ENCODE measurements around the gene YEATS2.

The YEATS2 gene

GRCh38 chr3:183818706-183819624 lies 121.4 kb downstream of the YEATS2 start:
- Histone ChIP-seq H3K79me2 (ENCODE audit: insufficient read depth, low read length) (no peaks in the 10 kb centered on the region), H2AFZ (ENCODE audit: low read length) (no peak overlapping the region), H3F3A (ENCODE audit: low read depth) (no peaks in the 10 kb centered on the region), H3K4me3 (ENCODE audit: low read length, poor library complexity, severe bottlenecking) (no peak overlapping the region), H3K9ac (ENCODE audit: low read depth, low read length, poor library complexity, severe bottlenecking) (no peak overlapping the region), H3K9me3 (ENCODE audit: insufficient read depth, low read depth, low read length) (no peaks in the 10 kb centered on the region), H3K4me1 (ENCODE audit: insufficient read depth, low read length, poor library complexity, severe bottlenecking) (no peaks in the 10 kb centered on the region), H4K20me1 (ENCODE audit: insufficient read depth, low read length, poor library complexity, severe bottlenecking) (no peaks in the 10 kb centered on the region), H3K36me3 (ENCODE audit: insufficient read depth, low read length) (peaks cover 14% of the 10 kb centered on the region; the same call in 1 of the 2 replicates), H3K4me2 (ENCODE audit: low read depth, low read length, poor library complexity, severe bottlenecking) (no peak overlapping the region), H3K9me2 (replicated peaks; ENCODE audit: low read depth, low read length) (no peaks in the 10 kb centered on the region), H3K27me3 (ENCODE audit: insufficient read depth, low read length, poor library complexity, severe bottlenecking) (no peaks in the 10 kb centered on the region)
- TF ChIP-seq, protein P1, sequence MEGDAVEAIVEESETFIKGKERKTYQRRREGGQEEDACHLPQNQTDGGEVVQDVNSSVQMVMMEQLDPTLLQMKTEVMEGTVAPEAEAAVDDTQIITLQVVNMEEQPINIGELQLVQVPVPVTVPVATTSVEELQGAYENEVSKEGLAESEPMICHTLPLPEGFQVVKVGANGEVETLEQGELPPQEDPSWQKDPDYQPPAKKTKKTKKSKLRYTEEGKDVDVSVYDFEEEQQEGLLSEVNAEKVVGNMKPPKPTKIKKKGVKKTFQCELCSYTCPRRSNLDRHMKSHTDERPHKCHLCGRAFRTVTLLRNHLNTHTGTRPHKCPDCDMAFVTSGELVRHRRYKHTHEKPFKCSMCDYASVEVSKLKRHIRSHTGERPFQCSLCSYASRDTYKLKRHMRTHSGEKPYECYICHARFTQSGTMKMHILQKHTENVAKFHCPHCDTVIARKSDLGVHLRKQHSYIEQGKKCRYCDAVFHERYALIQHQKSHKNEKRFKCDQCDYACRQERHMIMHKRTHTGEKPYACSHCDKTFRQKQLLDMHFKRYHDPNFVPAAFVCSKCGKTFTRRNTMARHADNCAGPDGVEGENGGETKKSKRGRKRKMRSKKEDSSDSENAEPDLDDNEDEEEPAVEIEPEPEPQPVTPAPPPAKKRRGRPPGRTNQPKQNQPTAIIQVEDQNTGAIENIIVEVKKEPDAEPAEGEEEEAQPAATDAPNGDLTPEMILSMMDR (conservative IDR thresholded peaks at IDR 0.05; ENCODE audit: low read length): no peak
- no peak for TF ChIP-seq EZH2phosphoT487 (IDR thresholded peaks at IDR 0.05; ENCODE audit: borderline replicate concordance)

- H3K27me3 ChIP-seq (ENCODE audit: insufficient read depth, low read length, poor library complexity, severe bottlenecking): no peaks in the 10 kb centered on the region
Observed at GRCh38 chr3:183819831-183820230, 122.2 kb downstream of the YEATS2 start.

GRCh38 chr3:183822631-183823030 lies 125.0 kb downstream of the YEATS2 start:
- Histone ChIP-seq H4K20me1 (ENCODE audit: insufficient read depth, low read length, poor library complexity, severe bottlenecking) (no peaks in the 10 kb centered on the region), H3F3A (ENCODE audit: low read depth) (no peaks in the 10 kb centered on the region), H3K36me3 (ENCODE audit: insufficient read depth, low read length) (peaks cover 6% of the 10 kb centered on the region; the same call in 1 of the 2 replicates), H3K9me3 (ENCODE audit: insufficient read depth, low read depth, low read length) (no peaks in the 10 kb centered on the region), H3K4me1 (ENCODE audit: insufficient read depth, low read length, poor library complexity, severe bottlenecking) (no peaks in the 10 kb centered on the region), H3K4me2 (ENCODE audit: low read depth, low read length, poor library complexity, severe bottlenecking) (no peak overlapping the region), H2AFZ (ENCODE audit: low read length) (no peak overlapping the region), H3K9me2 (replicated peaks; ENCODE audit: low read depth, low read length) (no peaks in the 10 kb centered on the region), H3K27me3 (ENCODE audit: insufficient read depth, low read length, poor library complexity, severe bottlenecking) (no peaks in the 10 kb centered on the region), H3K9ac (ENCODE audit: low read depth, low read length, poor library complexity, severe bottlenecking) (no peak overlapping the region), H3K79me2 (ENCODE audit: insufficient read depth, low read length) (no peaks in the 10 kb centered on the region), H3K4me3 (ENCODE audit: low read length, poor library complexity, severe bottlenecking) (no peak overlapping the region)
- TF ChIP-seq, protein P1 (conservative IDR thresholded peaks at IDR 0.05; ENCODE audit: low read length): no peak
- no peak for TF ChIP-seq EZH2phosphoT487 (IDR thresholded peaks at IDR 0.05; ENCODE audit: borderline replicate concordance)

More at GRCh38 chr3:183819831-183820230, 122.2 kb downstream of the YEATS2 start:
- Histone ChIP-seq H3K36me3 (ENCODE audit: insufficient read depth, low read length) (peaks cover 14% of the 10 kb centered on the region; the same call in 1 of the 2 replicates), H3K79me2 (ENCODE audit: insufficient read depth, low read length) (no peaks in the 10 kb centered on the region), H3K4me1 (ENCODE audit: insufficient read depth, low read length, poor library complexity, severe bottlenecking) (no peaks in the 10 kb centered on the region), H3F3A (ENCODE audit: low read depth) (no peaks in the 10 kb centered on the region), H4K20me1 (ENCODE audit: insufficient read depth, low read length, poor library complexity, severe bottlenecking) (no peaks in the 10 kb centered on the region), H3K9me2 (replicated peaks; ENCODE audit: low read depth, low read length) (no peaks in the 10 kb centered on the region), H2AFZ (ENCODE audit: low read length) (no peak overlapping the region), H3K9me3 (ENCODE audit: insufficient read depth, low read depth, low read length) (no peaks in the 10 kb centered on the region), H3K4me3 (ENCODE audit: low read length, poor library complexity, severe bottlenecking) (no peak overlapping the region), H3K4me2 (ENCODE audit: low read depth, low read length, poor library complexity, severe bottlenecking) (no peak overlapping the region), H3K9ac (ENCODE audit: low read depth, low read length, poor library complexity, severe bottlenecking) (no peak overlapping the region)
- TF ChIP-seq, protein P1 (conservative IDR thresholded peaks at IDR 0.05; ENCODE audit: low read length): no peak
- TF ChIP-seq EZH2phosphoT487 (IDR thresholded peaks at IDR 0.05; ENCODE audit: borderline replicate concordance): no peak

All from Loucy (cell line).